Upper lobe of left lung (tissue), 4 donors: ENCODE measurements around the gene POLR2J.
"Not testable (repeated sequence)": the region's sequence is repeated elsewhere in the genome, so short reads cannot be mapped to it uniquely, and the experiment has no call there.

Source experiments
- POLR2A ChIP-seq, 4 donors: fragments of 450-650 bp; IDR thresholded peaks; one replicate each; pipeline ENCODE4 v1.5.1; 2016 to 2017; ENCODE audit warnings: antibody characterized with exemption in 4 of 4, mild to moderate bottlenecking in 2 of 4
- TF ChIP-seq, protein P1 (sequence below), 6 experiments: fragments of 450-650 bp in 4 of 6; fragments of 200-600 bp in 2 of 6; sonication (generic) in 2 of 6; IDR thresholded peaks; one replicate each; pipeline ENCODE4 v1.5.1; 2016 to 2019; ENCODE audit warnings: antibody characterized with exemption in 6 of 6

DNA sequence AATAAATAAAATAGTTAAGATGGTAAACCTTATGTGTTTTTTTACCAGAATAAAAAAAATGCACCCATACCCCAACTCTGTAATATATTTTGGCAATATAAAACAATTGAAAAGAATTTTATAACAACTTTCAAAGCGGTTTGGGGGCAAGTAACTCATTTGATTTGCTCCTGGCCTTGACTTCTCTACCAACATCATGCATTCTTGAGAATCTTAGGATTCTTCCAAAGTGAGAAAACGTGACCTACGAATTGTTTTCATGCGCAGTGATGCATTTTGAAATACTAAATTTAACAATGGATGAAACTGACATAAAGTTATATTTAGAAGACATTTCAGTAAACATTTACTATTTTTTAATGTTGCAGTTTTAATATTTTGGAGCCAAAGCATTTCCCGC, 42.1 kb upstream of the POLR2J start:
- TF ChIP-seq, protein P1, sequence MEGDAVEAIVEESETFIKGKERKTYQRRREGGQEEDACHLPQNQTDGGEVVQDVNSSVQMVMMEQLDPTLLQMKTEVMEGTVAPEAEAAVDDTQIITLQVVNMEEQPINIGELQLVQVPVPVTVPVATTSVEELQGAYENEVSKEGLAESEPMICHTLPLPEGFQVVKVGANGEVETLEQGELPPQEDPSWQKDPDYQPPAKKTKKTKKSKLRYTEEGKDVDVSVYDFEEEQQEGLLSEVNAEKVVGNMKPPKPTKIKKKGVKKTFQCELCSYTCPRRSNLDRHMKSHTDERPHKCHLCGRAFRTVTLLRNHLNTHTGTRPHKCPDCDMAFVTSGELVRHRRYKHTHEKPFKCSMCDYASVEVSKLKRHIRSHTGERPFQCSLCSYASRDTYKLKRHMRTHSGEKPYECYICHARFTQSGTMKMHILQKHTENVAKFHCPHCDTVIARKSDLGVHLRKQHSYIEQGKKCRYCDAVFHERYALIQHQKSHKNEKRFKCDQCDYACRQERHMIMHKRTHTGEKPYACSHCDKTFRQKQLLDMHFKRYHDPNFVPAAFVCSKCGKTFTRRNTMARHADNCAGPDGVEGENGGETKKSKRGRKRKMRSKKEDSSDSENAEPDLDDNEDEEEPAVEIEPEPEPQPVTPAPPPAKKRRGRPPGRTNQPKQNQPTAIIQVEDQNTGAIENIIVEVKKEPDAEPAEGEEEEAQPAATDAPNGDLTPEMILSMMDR (IDR thresholded peaks at IDR 0.05), result not testable (repeated sequence)
- not testable (repeated sequence) for TF ChIP-seq POLR2A (IDR thresholded peaks at IDR 0.05)
